GM21381 (cell line): ENCODE data around the gene NTM.
"Not testable (repeated sequence)": the region's sequence is repeated elsewhere in the genome, so short reads cannot be mapped to it uniquely, and the experiment has no call there.

Experiments used
- ATAC-seq: cut with Tn5 transposase; IDR thresholded peaks from one replicate; pipeline ENCODE4 v1.9.1; 2021; ENCODE audit warnings: mild to moderate bottlenecking, moderate library complexity; ENCODE audit not compliant: unreplicated experiment

The NTM gene

GRCh38 chr11:132050577-132051165 is 680.3 kb downstream of the NTM start:
- ATAC-seq: no peak

GRCh38 chr11:132051704-132052103 is 681.3 kb downstream of the NTM start:
- no peak for ATAC-seq

- ATAC-seq: no peak
Measured at GRCh38 chr11:132052342-132052741, 681.9 kb downstream of the NTM start.

GRCh38 chr11:132052904-132053303 is 682.5 kb downstream of the NTM start:
- ATAC-seq: no peak

GRCh38 chr11:132054822-132055221 is 684.4 kb downstream of the NTM start:
- no peak for ATAC-seq

- ATAC-seq: no peak
Measured at GRCh38 chr11:132055296-132055695, 684.9 kb downstream of the NTM start.

- ATAC-seq: no peak
Measured at GRCh38 chr11:132056689-132057088, 686.3 kb downstream of the NTM start.

- ATAC-seq: no peak
Measured at GRCh38 chr11:132057266-132057665, 686.9 kb downstream of the NTM start.

- no peak for ATAC-seq
Measured at GRCh38 chr11:132058211-132058772, 687.9 kb downstream of the NTM start.

GRCh38 chr11:132060567-132060966 is 690.2 kb downstream of the NTM start:
- no peak for ATAC-seq

- ATAC-seq: no peak
Measured at GRCh38 chr11:132062031-132062430, 691.6 kb downstream of the NTM start.

GRCh38 chr11:132062541-132062940 is 692.1 kb downstream of the NTM start:
- ATAC-seq: no peak

- ATAC-seq: no peak
Measured at GRCh38 chr11:132064987-132065620, 694.7 kb downstream of the NTM start.

- no peak for ATAC-seq
Measured at GRCh38 chr11:132068556-132068955, 698.1 kb downstream of the NTM start.

GRCh38 chr11:132069593-132069992 is 699.2 kb downstream of the NTM start:
- not testable (repeated sequence) for ATAC-seq

- not testable (repeated sequence) for ATAC-seq
Measured at GRCh38 chr11:132070907-132071306, 700.5 kb downstream of the NTM start.

- no peak for ATAC-seq
Measured at GRCh38 chr11:132072044-132072857, 701.8 kb downstream of the NTM start.

- no peak for ATAC-seq
Measured at GRCh38 chr11:132072858-132073211, 702.4 kb downstream of the NTM start.

GRCh38 chr11:132073787-132074186 is 703.4 kb downstream of the NTM start:
- ATAC-seq: no peak

- no peak for ATAC-seq
Measured at GRCh38 chr11:132075447-132075846, 705.0 kb downstream of the NTM start.

GRCh38 chr11:132077416-132077815 is 707.0 kb downstream of the NTM start:
- ATAC-seq: no peak
